ENCODE measurements around the gene NCAPG2.

Gene NCAPG2

DNA sequence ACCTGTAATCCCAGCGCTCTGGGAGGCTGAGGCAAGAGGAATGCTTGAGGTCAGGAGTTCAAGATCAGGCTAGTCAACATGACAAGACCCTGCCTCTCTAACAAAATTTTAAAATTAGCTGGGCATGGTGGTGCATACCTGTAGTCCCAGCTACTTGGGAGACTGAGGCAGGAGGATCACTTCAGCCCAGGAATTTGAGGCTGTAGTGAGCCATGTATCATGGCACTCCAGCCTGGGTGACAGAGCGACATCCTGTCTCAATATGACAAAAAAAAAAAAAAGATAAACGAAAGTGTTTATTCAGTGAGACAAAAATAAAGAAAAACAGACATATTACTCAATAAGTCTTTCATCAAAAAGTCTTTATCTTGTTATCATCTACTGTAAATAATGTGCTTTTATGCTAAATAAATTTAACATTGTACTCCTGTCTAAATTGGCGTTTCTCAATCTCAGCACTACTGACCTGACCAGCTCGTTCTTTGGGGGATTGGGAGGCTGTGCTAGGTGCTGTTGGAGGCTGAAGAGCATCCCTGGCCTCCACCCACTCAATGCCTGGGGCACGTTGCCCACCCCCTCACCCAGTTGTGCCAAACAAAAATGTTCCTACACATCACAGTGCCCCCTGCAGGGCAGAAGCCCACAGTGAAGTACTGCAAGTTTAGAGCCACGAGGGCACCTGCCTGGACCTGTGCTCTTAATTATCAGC is 57.7 kb downstream of the NCAPG2 start:
- TF ChIP-seq, protein P1, sequence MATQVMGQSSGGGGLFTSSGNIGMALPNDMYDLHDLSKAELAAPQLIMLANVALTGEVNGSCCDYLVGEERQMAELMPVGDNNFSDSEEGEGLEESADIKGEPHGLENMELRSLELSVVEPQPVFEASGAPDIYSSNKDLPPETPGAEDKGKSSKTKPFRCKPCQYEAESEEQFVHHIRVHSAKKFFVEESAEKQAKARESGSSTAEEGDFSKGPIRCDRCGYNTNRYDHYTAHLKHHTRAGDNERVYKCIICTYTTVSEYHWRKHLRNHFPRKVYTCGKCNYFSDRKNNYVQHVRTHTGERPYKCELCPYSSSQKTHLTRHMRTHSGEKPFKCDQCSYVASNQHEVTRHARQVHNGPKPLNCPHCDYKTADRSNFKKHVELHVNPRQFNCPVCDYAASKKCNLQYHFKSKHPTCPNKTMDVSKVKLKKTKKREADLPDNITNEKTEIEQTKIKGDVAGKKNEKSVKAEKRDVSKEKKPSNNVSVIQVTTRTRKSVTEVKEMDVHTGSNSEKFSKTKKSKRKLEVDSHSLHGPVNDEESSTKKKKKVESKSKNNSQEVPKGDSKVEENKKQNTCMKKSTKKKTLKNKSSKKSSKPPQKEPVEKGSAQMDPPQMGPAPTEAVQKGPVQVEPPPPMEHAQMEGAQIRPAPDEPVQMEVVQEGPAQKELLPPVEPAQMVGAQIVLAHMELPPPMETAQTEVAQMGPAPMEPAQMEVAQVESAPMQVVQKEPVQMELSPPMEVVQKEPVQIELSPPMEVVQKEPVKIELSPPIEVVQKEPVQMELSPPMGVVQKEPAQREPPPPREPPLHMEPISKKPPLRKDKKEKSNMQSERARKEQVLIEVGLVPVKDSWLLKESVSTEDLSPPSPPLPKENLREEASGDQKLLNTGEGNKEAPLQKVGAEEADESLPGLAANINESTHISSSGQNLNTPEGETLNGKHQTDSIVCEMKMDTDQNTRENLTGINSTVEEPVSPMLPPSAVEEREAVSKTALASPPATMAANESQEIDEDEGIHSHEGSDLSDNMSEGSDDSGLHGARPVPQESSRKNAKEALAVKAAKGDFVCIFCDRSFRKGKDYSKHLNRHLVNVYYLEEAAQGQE (IDR thresholded peaks at IDR 0.05; ENCODE audit: insufficient read depth in 1 of 2, low read depth in 2 of 2, low read length in 2 of 2): no peak
- no peak for TF ChIP-seq SIN3A (IDR thresholded peaks at IDR 0.05; ENCODE audit: borderline replicate concordance, insufficient read depth, low read length)
- no peak for TF ChIP-seq POLR2AphosphoS5 (IDR thresholded peaks at IDR 0.05; ENCODE audit: low read depth, low read length)
- TF ChIP-seq FOXP2 (optimal IDR thresholded peaks at IDR 0.05; ENCODE audit: borderline replicate concordance, extremely low read depth, extremely low read length, insufficient read depth): no peak
- TF ChIP-seq TAF1 (IDR thresholded peaks at IDR 0.05; ENCODE audit: borderline replicate concordance, insufficient read depth, low read length): no peak

DNA sequence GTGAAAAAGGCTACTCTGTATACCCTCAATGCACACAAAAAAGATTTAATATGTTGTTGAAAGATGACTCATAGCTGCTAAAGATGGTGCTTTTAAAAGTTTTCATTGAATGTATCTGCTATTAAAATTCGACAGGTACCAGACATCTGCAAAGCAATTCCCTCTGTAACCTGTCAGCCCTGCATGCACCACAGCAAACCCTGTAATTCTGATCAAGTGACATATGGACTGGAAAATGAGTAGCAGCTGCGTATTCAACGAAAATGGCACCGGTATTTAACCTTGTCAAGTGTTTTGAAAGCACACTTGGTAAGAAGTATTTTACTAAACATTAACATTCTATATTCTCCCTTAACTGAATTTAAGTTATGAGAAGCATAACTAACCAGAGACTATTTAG is 58.8 kb downstream of the NCAPG2 start:
- TF ChIP-seq SIN3A (IDR thresholded peaks at IDR 0.05; ENCODE audit: borderline replicate concordance, insufficient read depth, low read length) (no peak), TAF1 (IDR thresholded peaks at IDR 0.05; ENCODE audit: borderline replicate concordance, insufficient read depth, low read length) (no peak), FOXP2 (optimal IDR thresholded peaks at IDR 0.05; ENCODE audit: borderline replicate concordance, extremely low read depth, extremely low read length, insufficient read depth) (no peak), POLR2AphosphoS5 (IDR thresholded peaks at IDR 0.05; ENCODE audit: low read depth, low read length) (no peak)
- TF ChIP-seq, protein P1 (IDR thresholded peaks at IDR 0.05; ENCODE audit: insufficient read depth in 1 of 2, low read depth in 2 of 2, low read length in 2 of 2): no peak

DNA sequence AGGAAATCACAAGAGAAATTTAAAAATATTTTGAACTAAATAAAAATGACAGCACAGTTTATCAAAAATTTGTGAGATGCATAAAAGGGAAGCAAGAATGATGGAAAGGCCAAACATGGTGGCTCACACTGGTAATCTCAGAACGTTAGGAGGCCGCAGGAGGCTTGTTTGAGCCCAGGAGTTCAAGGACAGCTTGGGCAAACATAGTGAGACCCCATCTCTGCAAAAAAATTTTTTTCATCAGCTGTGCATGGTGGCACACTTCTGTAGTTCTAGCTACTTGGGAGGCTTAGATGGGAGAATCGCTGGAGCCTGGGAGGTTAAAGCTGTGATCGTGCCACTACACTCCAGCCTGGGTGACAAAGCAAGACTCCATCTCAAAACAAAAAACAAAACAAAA is 62.5 kb downstream of the NCAPG2 start:
- no peak for TF ChIP-seq POLR2AphosphoS5 (IDR thresholded peaks at IDR 0.05; ENCODE audit: low read depth, low read length)
- TF ChIP-seq SIN3A (IDR thresholded peaks at IDR 0.05; ENCODE audit: borderline replicate concordance, insufficient read depth, low read length): no peak
- no peak for TF ChIP-seq FOXP2 (optimal IDR thresholded peaks at IDR 0.05; ENCODE audit: borderline replicate concordance, extremely low read depth, extremely low read length, insufficient read depth)
- TF ChIP-seq, protein P1 (IDR thresholded peaks at IDR 0.05; ENCODE audit: insufficient read depth in 1 of 2, low read depth in 2 of 2, low read length in 2 of 2): no peak
- TF ChIP-seq TAF1 (IDR thresholded peaks at IDR 0.05; ENCODE audit: borderline replicate concordance, insufficient read depth, low read length): no peak

DNA sequence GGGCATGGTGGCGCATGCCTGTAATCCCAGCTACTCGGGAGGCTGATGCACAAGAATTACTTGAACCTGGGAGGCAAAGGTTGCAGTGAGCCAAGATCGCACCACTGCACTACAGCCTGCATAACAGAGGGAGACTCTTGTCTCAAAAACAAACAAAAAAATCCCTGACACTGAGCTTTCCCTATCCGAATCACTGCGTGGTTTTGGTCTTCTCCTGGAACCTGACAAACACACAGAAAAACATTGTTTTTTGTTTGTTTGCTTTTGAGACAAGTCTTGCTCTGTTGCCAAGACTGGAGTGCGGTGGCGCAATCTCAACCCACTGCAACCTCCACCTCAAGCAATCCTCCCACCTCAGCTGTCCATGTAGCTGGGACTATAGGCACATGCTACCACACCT is 66.6 kb downstream of the NCAPG2 start:
- TF ChIP-seq TAF1 (IDR thresholded peaks at IDR 0.05; ENCODE audit: borderline replicate concordance, insufficient read depth, low read length) (no peak), SIN3A (IDR thresholded peaks at IDR 0.05; ENCODE audit: borderline replicate concordance, insufficient read depth, low read length) (no peak), POLR2AphosphoS5 (IDR thresholded peaks at IDR 0.05; ENCODE audit: low read depth, low read length) (no peak), FOXP2 (optimal IDR thresholded peaks at IDR 0.05; ENCODE audit: borderline replicate concordance, extremely low read depth, extremely low read length, insufficient read depth) (no peak)
- TF ChIP-seq, protein P1 (IDR thresholded peaks at IDR 0.05; ENCODE audit: insufficient read depth in 1 of 2, low read depth in 2 of 2, low read length in 2 of 2): no peak

Measured in PFSK-1 (cell line).